ENCODE data around the gene SELENOF. TPM values are rescaled to one million over a fixed set of nuclear protein-coding genes. Genes with fewer than 3 reads are reported as not detected.

SELENOF gene
- total and polyA plus RNA-seq, 2 of the 13 experiments (the other 11 are each of a cell fraction or from before 2014, with no cell fraction given), result 133 to 163 TPM

DNA sequence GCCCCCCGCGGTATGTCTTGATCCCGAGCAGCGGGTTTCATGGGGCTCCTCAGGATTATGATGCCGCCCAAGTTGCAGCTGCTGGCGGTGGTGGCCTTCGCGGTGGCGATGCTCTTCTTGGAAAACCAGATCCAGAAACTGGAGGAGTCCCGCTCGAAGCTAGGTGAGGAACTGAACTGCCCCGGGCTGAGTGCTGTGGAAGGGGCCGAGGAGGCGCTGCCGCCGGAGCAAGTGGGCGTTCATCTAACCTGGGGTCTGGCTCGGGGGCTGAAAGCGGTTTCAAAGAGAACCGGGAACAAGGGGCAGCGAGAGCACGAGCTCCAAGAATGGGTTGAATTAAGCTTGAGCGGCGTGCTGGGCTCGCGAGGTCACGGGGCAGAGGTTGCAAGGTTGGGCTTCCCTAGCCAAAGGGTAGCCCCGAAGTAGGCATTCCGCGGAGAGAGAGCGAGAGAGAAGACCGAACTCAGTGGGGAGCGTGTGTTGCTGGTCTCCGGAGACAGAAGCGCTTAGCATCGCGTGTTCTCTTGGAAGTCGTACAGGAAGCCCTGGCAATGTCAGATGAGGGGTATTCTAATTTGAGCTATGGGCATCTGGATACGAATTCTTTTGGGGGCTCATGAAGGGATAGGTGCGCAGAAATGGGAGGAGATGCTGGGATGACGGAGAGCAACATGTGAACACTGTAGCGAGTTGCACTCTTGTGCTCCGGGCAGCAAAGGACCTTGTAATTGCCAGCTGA lies 1.2 kb upstream of the SELENOF start (continued):
- TF ChIP-seq, protein P1, sequence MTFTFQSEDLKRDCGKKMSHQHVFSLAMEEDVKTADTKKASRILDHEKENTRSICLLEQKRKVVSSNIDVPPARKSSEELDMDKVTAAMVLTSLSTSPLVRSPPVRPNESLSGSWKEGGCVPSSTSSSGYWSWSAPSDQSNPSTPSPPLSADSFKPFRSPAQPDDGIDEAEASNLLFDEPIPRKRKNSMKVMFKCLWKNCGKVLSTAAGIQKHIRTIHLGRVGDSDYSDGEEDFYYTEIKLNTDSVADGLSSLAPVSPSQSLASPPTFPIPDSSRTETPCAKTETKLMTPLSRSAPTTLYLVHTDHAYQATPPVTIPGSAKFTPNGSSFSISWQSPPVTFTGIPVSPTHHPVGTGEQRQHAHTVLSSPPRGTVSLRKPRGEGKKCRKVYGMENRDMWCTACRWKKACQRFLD (CRISPR knock-in tag; IDR thresholded peaks at IDR 0.05; ENCODE audit: borderline replicate concordance), result no peak
- TF ChIP-seq TEAD2 (CRISPR knock-in tag; IDR thresholded peaks at IDR 0.05) (no peak), SP2 (CRISPR knock-in tag; IDR thresholded peaks at IDR 0.05) (no peak), SRY (CRISPR knock-in tag; IDR thresholded peaks at IDR 0.05) (peak; percentile 47; the same call in 1 of the 2 replicates), ZNF788 (CRISPR knock-in tag; IDR thresholded peaks at IDR 0.05; ENCODE audit: borderline replicate concordance) (no peak), YEATS4 (CRISPR knock-in tag; IDR thresholded peaks at IDR 0.05; ENCODE audit: borderline replicate concordance) (no peak), FOXA1 (IDR thresholded peaks at IDR 0.05) (no peak), FOXA1 (CRISPR knock-in tag; IDR thresholded peaks at IDR 0.05) (no peak), HOXD1 (CRISPR knock-in tag; IDR thresholded peaks at IDR 0.05) (no peak), PPARG (CRISPR knock-in tag; conservative IDR thresholded peaks at IDR 0.05) (no peak), BRD4 (CRISPR knock-in tag; IDR thresholded peaks at IDR 0.05) (no peak), SOX6 (IDR thresholded peaks at IDR 0.05) (no peak), SOX6 (CRISPR knock-in tag; IDR thresholded peaks at IDR 0.05) (peak; percentile 18; the same call in 1 of the 2 replicates), ATF7 (IDR thresholded peaks at IDR 0.05) (no peak), ATF7 (CRISPR knock-in tag; IDR thresholded peaks at IDR 0.05) (no peak), ZFP37 (CRISPR knock-in tag; IDR thresholded peaks at IDR 0.05; ENCODE audit: borderline replicate concordance) (no peak), KLF13 (CRISPR knock-in tag; IDR thresholded peaks at IDR 0.05) (no peak), TMF1 (CRISPR knock-in tag; IDR thresholded peaks at IDR 0.05; ENCODE audit: low read depth) (no peak), KDM5B (CRISPR knock-in tag; IDR thresholded peaks at IDR 0.05; ENCODE audit: borderline replicate concordance) (peak; percentile 27; the same call in 1 of the 2 replicates), REPIN1 (CRISPR knock-in tag; IDR thresholded peaks at IDR 0.05; ENCODE audit: borderline replicate concordance, low read depth) (no peak)
- TF ChIP-seq, protein P2, sequence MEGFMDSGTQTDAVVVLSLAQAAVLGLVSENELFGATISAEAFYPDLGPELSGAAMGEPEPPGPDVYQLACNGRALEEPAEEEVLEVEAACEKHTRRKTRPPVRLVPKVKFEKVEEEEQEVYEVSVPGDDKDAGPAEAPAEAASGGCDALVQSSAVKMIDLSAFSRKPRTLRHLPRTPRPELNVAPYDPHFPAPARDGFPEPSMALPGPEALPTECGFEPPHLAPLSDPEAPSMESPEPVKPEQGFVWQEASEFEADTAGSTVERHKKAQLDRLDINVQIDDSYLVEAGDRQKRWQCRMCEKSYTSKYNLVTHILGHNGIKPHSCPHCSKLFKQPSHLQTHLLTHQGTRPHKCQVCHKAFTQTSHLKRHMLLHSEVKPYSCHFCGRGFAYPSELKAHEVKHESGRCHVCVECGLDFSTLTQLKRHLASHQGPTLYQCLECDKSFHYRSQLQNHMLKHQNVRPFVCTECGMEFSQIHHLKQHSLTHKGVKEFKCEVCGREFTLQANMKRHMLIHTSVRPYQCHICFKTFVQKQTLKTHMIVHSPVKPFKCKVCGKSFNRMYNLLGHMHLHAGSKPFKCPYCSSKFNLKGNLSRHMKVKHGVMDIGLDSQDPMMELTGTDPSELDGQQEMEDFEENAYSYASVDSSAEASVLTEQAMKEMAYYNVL (CRISPR knock-in tag; IDR thresholded peaks at IDR 0.05; ENCODE audit: borderline replicate concordance), result no peak; the same call in 1 of the 2 replicates
- TF ChIP-seq, protein P3, sequence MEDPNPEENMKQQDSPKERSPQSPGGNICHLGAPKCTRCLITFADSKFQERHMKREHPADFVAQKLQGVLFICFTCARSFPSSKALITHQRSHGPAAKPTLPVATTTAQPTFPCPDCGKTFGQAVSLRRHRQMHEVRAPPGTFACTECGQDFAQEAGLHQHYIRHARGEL (CRISPR knock-in tag; IDR thresholded peaks at IDR 0.05), result no peak
- TF ChIP-seq, protein P4, sequence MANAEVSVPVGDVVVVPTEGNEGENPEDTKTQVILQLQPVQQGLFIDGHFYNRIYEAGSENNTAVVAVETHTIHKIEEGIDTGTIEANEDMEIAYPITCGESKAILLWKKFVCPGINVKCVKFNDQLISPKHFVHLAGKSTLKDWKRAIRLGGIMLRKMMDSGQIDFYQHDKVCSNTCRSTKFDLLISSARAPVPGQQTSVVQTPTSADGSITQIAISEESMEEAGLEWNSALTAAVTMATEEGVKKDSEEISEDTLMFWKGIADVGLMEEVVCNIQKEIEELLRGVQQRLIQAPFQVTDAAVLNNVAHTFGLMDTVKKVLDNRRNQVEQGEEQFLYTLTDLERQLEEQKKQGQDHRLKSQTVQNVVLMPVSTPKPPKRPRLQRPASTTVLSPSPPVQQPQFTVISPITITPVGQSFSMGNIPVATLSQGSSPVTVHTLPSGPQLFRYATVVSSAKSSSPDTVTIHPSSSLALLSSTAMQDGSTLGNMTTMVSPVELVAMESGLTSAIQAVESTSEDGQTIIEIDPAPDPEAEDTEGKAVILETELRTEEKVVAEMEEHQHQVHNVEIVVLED (CRISPR knock-in tag; IDR thresholded peaks at IDR 0.05; ENCODE audit: borderline replicate concordance), result no peak
- TF ChIP-seq, protein P5, sequence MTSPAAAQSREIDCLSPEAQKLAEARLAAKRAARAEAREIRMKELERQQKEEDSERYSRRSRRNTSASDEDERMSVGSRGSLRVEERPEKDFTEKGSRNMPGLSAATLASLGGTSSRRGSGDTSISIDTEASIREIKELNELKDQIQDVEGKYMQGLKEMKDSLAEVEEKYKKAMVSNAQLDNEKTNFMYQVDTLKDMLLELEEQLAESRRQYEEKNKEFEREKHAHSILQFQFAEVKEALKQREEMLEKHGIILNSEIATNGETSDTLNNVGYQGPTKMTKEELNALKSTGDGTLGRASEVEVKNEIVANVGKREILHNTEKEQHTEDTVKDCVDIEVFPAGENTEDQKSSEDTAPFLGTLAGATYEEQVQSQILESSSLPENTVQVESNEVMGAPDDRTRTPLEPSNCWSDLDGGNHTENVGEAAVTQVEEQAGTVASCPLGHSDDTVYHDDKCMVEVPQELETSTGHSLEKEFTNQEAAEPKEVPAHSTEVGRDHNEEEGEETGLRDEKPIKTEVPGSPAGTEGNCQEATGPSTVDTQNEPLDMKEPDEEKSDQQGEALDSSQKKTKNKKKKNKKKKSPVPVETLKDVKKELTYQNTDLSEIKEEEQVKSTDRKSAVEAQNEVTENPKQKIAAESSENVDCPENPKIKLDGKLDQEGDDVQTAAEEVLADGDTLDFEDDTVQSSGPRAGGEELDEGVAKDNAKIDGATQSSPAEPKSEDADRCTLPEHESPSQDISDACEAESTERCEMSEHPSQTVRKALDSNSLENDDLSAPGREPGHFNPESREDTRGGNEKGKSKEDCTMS (CRISPR knock-in tag; conservative IDR thresholded peaks at IDR 0.05), result no peak
